IMR-90 (cell line): ENCODE measurements around the gene IP6K1. TPM values are rescaled to one million over a fixed set of nuclear protein-coding genes. Genes with fewer than 3 reads are reported as not detected.

Experiments
- ATAC-seq: fragments of 200-7000 bp; cut with Tn5 transposase; 2 replicates; pipeline ENCODE4 v1.9.1; 2020; ENCODE audit warnings: low read depth, mild to moderate bottlenecking, moderate library complexity
- BruUV-seq: library from RNA; stranded (reverse); fragments of 400-500 nt; replicated peaks from 2 replicates; lab custom pipeline; 2021; lab: Mats Ljungman, UMichigan
- CTCF ChIA-PET: fragments of 300-600 bp; formaldehyde crosslinking; extraction: SDS; loops from one replicate; lab custom pipeline; 2021; ENCODE audit warnings: antibody characterized with exemption; lab: Yijun Ruan, JAX
- POLR2A ChIA-PET: fragments of 300-600 bp; sonication (Branson Sonifier 250); formaldehyde crosslinking; loops from one replicate; lab custom pipeline; 2022; ENCODE audit warnings: antibody characterized with exemption; ENCODE audit not compliant: unreplicated experiment; lab: Charles Lee
- DNase-seq: peaks from one replicate; pipeline ENCODE4 v3.0.0; 2013
- H2AFZ ChIP-seq: replicated peaks from 2 replicates; pipeline ENCODE3; 2013; ENCODE audit warnings: low read length, mild to moderate bottlenecking; ENCODE audit not compliant: poor library complexity
- H2AK5ac ChIP-seq: 2 replicates; pipeline ENCODE4 v1.6.1; 2013; ENCODE audit warnings: low read depth, low read length, inconsistent platforms
- H2AK9ac ChIP-seq: replicated peaks from 2 replicates; pipeline ENCODE3; 2013; ENCODE audit warnings: mild to moderate bottlenecking, low read depth, low read length, moderate library complexity; ENCODE audit not compliant: poor library complexity
- H2BK120ac ChIP-seq: 2 replicates; pipeline ENCODE4 v1.6.1; 2013; ENCODE audit warnings: low read depth, low read length, inconsistent platforms
- H2BK15ac ChIP-seq: 3 replicates; pipeline ENCODE4 v1.6.1; 2013; ENCODE audit warnings: low read depth, low read length, inconsistent platforms
- H2BK20ac ChIP-seq: 2 replicates; pipeline ENCODE4 v1.6.1; 2013; ENCODE audit warnings: low read depth, mild to moderate bottlenecking, inconsistent platforms, low read length, moderate library complexity
- H2BK5ac ChIP-seq: 2 replicates; pipeline ENCODE4 v1.6.1; 2013; ENCODE audit warnings: mild to moderate bottlenecking, low read depth, low read length, inconsistent platforms; ENCODE audit not compliant: poor library complexity, severe bottlenecking
- H3K14ac ChIP-seq: replicated peaks from 2 replicates; pipeline ENCODE4 v1.6.1; 2013; ENCODE audit warnings: low read depth, low read length, inconsistent platforms
- H3K18ac ChIP-seq: 2 replicates; pipeline ENCODE4 v1.6.1; 2013; ENCODE audit warnings: low read depth, low read length, control low read depth
- H3K23ac ChIP-seq: 2 replicates; pipeline ENCODE4 v1.6.1; 2013; ENCODE audit warnings: low read depth, low read length, inconsistent platforms
- H3K27ac ChIP-seq: 2 replicates; pipeline ENCODE4 v1.5.1; 2013; ENCODE audit warnings: mild to moderate bottlenecking, control low read depth, low read length; ENCODE audit not compliant: insufficient read depth
- H3K27me3 ChIP-seq: 2 replicates; pipeline ENCODE4 v1.6.1; 2013; ENCODE audit warnings: low read length; ENCODE audit not compliant: control insufficient read depth, insufficient read depth
- H3K36me3 ChIP-seq: 2 replicates; pipeline ENCODE4 v1.6.1; 2013; ENCODE audit warnings: low read length, mixed read lengths; ENCODE audit not compliant: control insufficient read depth, insufficient read depth
- H3K4ac ChIP-seq: 2 replicates; pipeline ENCODE4 v1.6.1; 2013; ENCODE audit warnings: low read depth, low read length, inconsistent platforms
- H3K4me1 ChIP-seq: 2 replicates; pipeline ENCODE4 v1.6.1; 2013; ENCODE audit warnings: low read length, mixed read lengths; ENCODE audit not compliant: control insufficient read depth, insufficient read depth
- H3K4me2 ChIP-seq: 2 replicates; pipeline ENCODE4 v1.6.1; 2013; ENCODE audit warnings: low read depth, mild to moderate bottlenecking, control low read depth, low read length, moderate library complexity
- H3K4me3 ChIP-seq: 2 replicates; pipeline ENCODE4 v1.5.1; 2013; ENCODE audit warnings: low read depth, mild to moderate bottlenecking, control low read depth, low read length, moderate library complexity; ENCODE audit not compliant: insufficient read depth
- H3K56ac ChIP-seq: 2 replicates; pipeline ENCODE4 v1.6.1; 2013; ENCODE audit warnings: low read length, inconsistent platforms; ENCODE audit not compliant: insufficient read depth; ENCODE audit errors: extremely low read depth
- H3K79me1 ChIP-seq, 2 experiments: 2 replicates each; pipeline ENCODE4 v1.6.1; 2013; ENCODE audit warnings: low read length in 2 of 2, inconsistent platforms in 1 of 2, low read depth in 1 of 2
- H3K9ac ChIP-seq: 2 replicates; pipeline ENCODE4 v1.6.1; 2013; ENCODE audit warnings: low read depth, low read length, control low read depth
- H3K9me1 ChIP-seq: 2 replicates; pipeline ENCODE4 v1.6.1; 2013; ENCODE audit warnings: low read length, inconsistent platforms; ENCODE audit not compliant: insufficient read depth
- H3K9me3 ChIP-seq: 2 replicates; pipeline ENCODE4 v1.6.1; 2013; ENCODE audit warnings: low read length; ENCODE audit not compliant: control insufficient read depth, insufficient read depth
- H4K20me1 ChIP-seq: 2 replicates; pipeline ENCODE4 v1.6.1; 2013; ENCODE audit warnings: low read length, inconsistent platforms; ENCODE audit not compliant: insufficient read depth
- H4K5ac ChIP-seq: 2 replicates; pipeline ENCODE4 v1.6.1; 2013; ENCODE audit warnings: mild to moderate bottlenecking, low read depth, low read length, control low read depth
- H4K8ac ChIP-seq, 2 experiments: 2 replicates each; pipeline ENCODE4 v1.6.1; 2013; ENCODE audit warnings: low read depth in 2 of 2, low read length in 2 of 2, control low read depth in 1 of 2, inconsistent platforms in 1 of 2
- H4K91ac ChIP-seq: 2 replicates; pipeline ENCODE4 v1.6.1; 2013; ENCODE audit warnings: low read depth, low read length, inconsistent platforms; ENCODE audit not compliant: insufficient read depth
- CTCF ChIP-seq: conservative IDR thresholded peaks from 2 replicates; pipeline ENCODE4 v1.5.1; 2012; ENCODE audit warnings: mild to moderate bottlenecking, low read depth, low read length, improper control_type of control experiment
- MAFK ChIP-seq: IDR thresholded peaks from 2 replicates; pipeline ENCODE4 v1.6.1; 2012; ENCODE audit warnings: low read depth, low read length, improper control_type of control experiment
- MAZ ChIP-seq: IDR thresholded peaks from 2 replicates; pipeline ENCODE4 v1.6.1; 2012; ENCODE audit warnings: low read depth, mild to moderate bottlenecking, low read length, improper control_type of control experiment, moderate library complexity, borderline replicate concordance
- MXI1 ChIP-seq: IDR thresholded peaks from 2 replicates; pipeline ENCODE4 v1.6.1; 2012; ENCODE audit warnings: low read depth, mild to moderate bottlenecking, low read length, moderate library complexity, borderline replicate concordance
- SMC3 ChIP-seq: fragments of 150-350 bp; IDR thresholded peaks from 2 replicates; pipeline ENCODE4 v1.6.1; 2016; ENCODE audit warnings: low read depth, mild to moderate bottlenecking, antibody characterized with exemption, low read length, moderate library complexity
- WGBS, 2 experiments: methylation state at CpG; one replicate each; pipeline versions ENCODE4 v1.1.5 to v1.1.7; 2013; ENCODE audit warnings: missing lambda C conversion rate in 2 of 2; ENCODE audit not compliant: insufficient read length in 1 of 2; ENCODE audit errors: extremely low coverage in 2 of 2; 5-methylcytosine and 5-hydroxymethylcytosine counted together
- dilution Hi-C: fragments of 300-500 bp; cut with HindIII; formaldehyde crosslinking; loops from one replicate; pipeline ENCODE4 v1.14.3; 2018; ENCODE audit warnings: low sequenced_read_pairs; ENCODE audit not compliant: unreplicated experiment
- in situ Hi-C: fragments of 300-500 bp; cut with MboI; formaldehyde crosslinking; loops from 3 replicates; pipeline ENCODE4 v1.14.3; 2019; ENCODE audit warnings: low sequenced_read_pairs, inconsistent platforms, mixed read lengths
- intact Hi-C: fragments of 100-400 bp; cut with micrococcal nuclease; formaldehyde crosslinking; loops from 2 replicates; pipeline ENCODE4 v1.10.0; 2022
- polyA plus RNA-seq, 3 experiments: library from polyadenylated mRNA; depleted of rRNA; stranded (reverse); fragments of >200 nt; gene quantifications; 2 replicates each; pipeline ENCODE4 v1.2.3, GENCODE V29; 2012; ENCODE audit warnings: low replicate concordance in 1 of 3
- total RNA-seq: library from RNA; depleted of rRNA; stranded (reverse); fragments of >200 nt; gene quantifications from 2 replicates; pipeline ENCODE4 v1.2.3, GENCODE V29; 2012

The IP6K1 gene
- total and polyA plus RNA-seq, 2 of the 4 experiments (the other 2 are of a cell fraction): 28.3 to 28.7 TPM

DNA sequence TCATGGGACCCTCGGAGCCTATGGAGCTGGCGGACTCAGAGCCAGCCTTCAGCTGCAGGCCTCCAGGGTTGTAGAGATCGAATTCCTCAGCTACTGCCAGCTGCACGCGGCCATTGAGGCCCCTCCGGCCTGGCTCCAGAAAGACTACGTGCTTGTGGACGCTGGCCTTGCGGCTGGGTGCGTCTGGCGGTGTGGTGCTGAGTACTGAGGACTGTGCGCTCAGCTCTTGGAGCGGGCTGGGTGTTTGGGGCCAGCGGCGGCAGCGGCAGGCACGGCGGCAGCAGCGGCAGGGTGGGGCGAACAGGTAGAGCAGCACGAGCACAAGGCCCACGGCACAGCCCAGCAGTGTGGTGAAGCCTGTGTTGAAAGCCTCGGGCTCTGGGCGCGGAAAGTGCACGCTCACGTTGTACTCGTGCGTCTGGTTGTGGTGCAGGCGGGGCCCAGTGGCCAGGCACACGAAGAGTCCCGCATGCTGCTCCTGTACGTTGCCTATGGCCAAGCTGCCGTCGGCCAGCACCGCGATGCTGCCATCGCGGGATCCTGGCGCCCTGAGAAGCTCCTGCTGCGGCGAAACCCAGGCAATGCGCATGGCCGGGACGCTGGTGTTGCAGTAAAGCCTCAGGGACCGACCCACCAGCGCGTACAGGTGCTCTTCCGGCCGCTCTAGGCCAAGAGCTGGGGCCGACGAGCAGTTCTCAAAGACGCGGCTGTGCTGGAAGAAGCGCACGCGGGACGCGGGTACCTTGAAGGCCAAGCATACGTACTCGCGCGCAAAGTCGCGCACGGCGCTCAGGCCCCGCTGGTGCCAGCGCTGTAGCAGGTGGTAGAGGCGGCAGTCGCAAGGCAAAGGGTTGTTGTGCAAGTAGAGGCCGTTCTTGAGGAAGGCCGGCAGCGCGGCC, 68.1 kb downstream of the IP6K1 start (continued):
- TF ChIP-seq MAZ: no peak
- TF ChIP-seq MAFK: no peak

DNA sequence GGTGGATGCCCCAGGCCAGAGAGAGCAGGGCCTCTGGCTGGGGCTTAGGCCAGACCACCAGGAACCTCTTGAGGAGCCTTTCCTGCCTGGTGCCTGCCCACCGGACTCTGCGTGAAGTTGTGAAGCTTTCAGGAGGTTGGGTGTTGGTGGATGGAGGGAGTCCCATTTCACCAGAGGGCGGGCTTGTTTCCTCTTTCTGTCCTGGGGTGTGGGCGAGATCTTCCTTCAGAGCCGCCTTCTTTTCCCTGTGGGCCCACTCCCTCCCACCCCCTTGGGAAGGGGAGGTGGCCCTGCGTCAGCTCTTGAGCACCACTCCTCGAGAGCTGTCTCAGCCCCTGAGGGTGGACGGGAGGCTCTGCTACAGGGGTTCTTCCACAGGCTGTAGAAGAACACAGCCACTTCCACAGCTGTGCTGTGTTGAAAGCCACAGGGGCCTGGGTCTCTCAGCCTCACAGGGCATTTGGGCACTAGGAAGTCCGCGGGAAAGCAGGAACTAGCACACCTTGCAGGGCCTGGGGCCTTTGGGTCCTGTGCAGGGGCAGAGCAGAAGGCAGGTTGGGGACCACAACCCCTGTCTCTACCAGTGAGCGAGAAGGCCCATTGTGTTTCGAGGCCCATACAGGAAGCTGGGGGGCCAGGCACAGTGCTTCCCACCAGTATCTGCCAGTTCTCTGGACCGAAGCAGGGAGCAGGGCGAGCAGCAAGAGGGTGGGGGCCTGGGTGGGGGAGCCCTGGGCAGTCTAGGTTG, 69.0 kb downstream of the IP6K1 start:
- Histone ChIP-seq H2AK9ac (no peak overlapping the region), H3K14ac (no peak overlapping the region), H3K4me3 (no peak overlapping the region), H3K4me1 (peaks cover 6% of the 10 kb centered on the region), H3K27ac (no peak overlapping the region), H2BK15ac (no peak overlapping the region), H3K9ac (no peak overlapping the region), H3K4me2 (no peak overlapping the region), H4K91ac (no peak overlapping the region), H2AK5ac (no peak overlapping the region), H2BK120ac (no peak overlapping the region), H3K9me1 (no peaks in the 10 kb centered on the region; the same call in 1 of the 2 replicates), H4K5ac (no peak overlapping the region), H4K8ac (no peak overlapping the region), H3K4ac (no peak overlapping the region), H3K23ac (no peak overlapping the region), H4K20me1 (peaks cover 23% of the 10 kb centered on the region), H2BK5ac (no peak overlapping the region), H3K79me1 (peaks cover 4 to 27% of the 10 kb centered on the region in 2 experiments; a peak in 3 of 4 replicates), H2BK20ac (no peak overlapping the region), H3K36me3 (peaks cover 28% of the 10 kb centered on the region), H3K56ac (no peak overlapping the region), H3K27me3 (no peaks in the 10 kb centered on the region), H2AFZ (no peak overlapping the region), H3K9me3 (no peaks in the 10 kb centered on the region), H3K18ac (no peak overlapping the region)
- ChIA-PET POLR2A (no interaction called here), CTCF (no interaction called here)
- ATAC-seq (no peak), DNase-seq (no peak)
- WGBS, 2 experiments: 100% methylated on average over 1 of the region's 14 CpGs; no CpG with 5 or more reads in 1 of the 2 experiments
- no peak for TF ChIP-seq CTCF
- no peak for TF ChIP-seq MXI1
- TF ChIP-seq SMC3: no peak
- dilution Hi-C loops (no loop called here), in situ Hi-C loops (no loop called here), intact Hi-C loops (no loop called here)
- BruUV-seq: no TSS peak
